Common myeloid progenitor, CD34-positive (primary cell): ENCODE measurements around the gene SPATA9.
A peak's percentile ranks its signal among the peaks of the same experiment; 100 is the strongest.

Source experiments
- CTCF ChIA-PET: fragments of 350-600 bp; sonication (Branson Sonifier 250); formaldehyde crosslinking; loops from one replicate; lab custom pipeline; 2021; ENCODE audit warnings: antibody characterized with exemption; lab: Charles Lee
- POLR2A ChIA-PET: fragments of 350-600 bp; sonication (Branson Sonifier 250); formaldehyde crosslinking; loops from one replicate; lab custom pipeline; 2021; ENCODE audit warnings: antibody characterized with exemption; lab: Charles Lee
- DNase-seq, 3 donors: peaks; one replicate each; pipeline versions ENCODE4 v3.0.0 to v3.0.0-alpha.2; 2013
- H3K27ac ChIP-seq, 2 experiments: 1 replicate in 1 of 2; 2 replicates in 1 of 2; pipeline ENCODE4 v1.7.0; 2013; ENCODE audit warnings: inconsistent platforms in 2 of 2, low read length in 2 of 2, mild to moderate bottlenecking in 2 of 2, low read depth in 1 of 2, moderate library complexity in 1 of 2; ENCODE audit not compliant: severe bottlenecking in 2 of 2, insufficient read depth in 1 of 2, poor library complexity in 1 of 2
- H3K27me3 ChIP-seq, 5 experiments: replicated peaks in 2 of 5; 1 replicate in 3 of 5; 2 replicates in 2 of 5; pipeline versions ENCODE4 v1.6.1 to v1.7.0; 2013; ENCODE audit warnings: low read length in 4 of 5, mild to moderate bottlenecking in 2 of 5, moderate library complexity in 2 of 5, inconsistent platforms in 1 of 5; ENCODE audit not compliant: insufficient read depth in 5 of 5, control insufficient read depth in 4 of 5
- H3K36me3 ChIP-seq, 4 experiments: 1 replicate in 2 of 4; 2 replicates in 2 of 4; pipeline versions ENCODE4 v1.6.1 to v1.7.0; 2013; ENCODE audit warnings: low read length in 3 of 4, control low read depth in 1 of 4, mild to moderate bottlenecking in 1 of 4; ENCODE audit not compliant: control insufficient read depth in 4 of 4, insufficient read depth in 4 of 4
- H3K4me1 ChIP-seq, 4 experiments: 1 replicate in 3 of 4; 2 replicates in 1 of 4; pipeline versions ENCODE4 v1.6.1 to v1.7.1; 2013; ENCODE audit warnings: low read length in 3 of 4, mild to moderate bottlenecking in 3 of 4, control low read depth in 1 of 4, inconsistent platforms in 1 of 4, moderate library complexity in 1 of 4; ENCODE audit not compliant: control insufficient read depth in 4 of 4, insufficient read depth in 4 of 4; ENCODE audit errors: control extremely low read depth in 1 of 4
- H3K4me3 ChIP-seq, 7 experiments: 1 replicate in 4 of 7; 2 replicates in 3 of 7; pipeline versions ENCODE4 v1.5.1 to v1.7.0; 2013; ENCODE audit warnings: mild to moderate bottlenecking in 7 of 7, low read length in 6 of 7, moderate library complexity in 6 of 7, inconsistent platforms in 2 of 7, low read depth in 2 of 7, control low read depth in 1 of 7; ENCODE audit not compliant: insufficient read depth in 4 of 7, control insufficient read depth in 1 of 7; ENCODE audit errors: extremely low read depth in 1 of 7
- H3K9me3 ChIP-seq, 5 experiments: 1 replicate in 4 of 5; 2 replicates in 1 of 5; pipeline versions ENCODE4 v1.6.1 to v1.7.1; 2013; ENCODE audit warnings: low read length in 4 of 5, mild to moderate bottlenecking in 2 of 5, inconsistent platforms in 1 of 5, low read depth in 1 of 5, moderate library complexity in 1 of 5; ENCODE audit not compliant: control insufficient read depth in 4 of 5, insufficient read depth in 2 of 5; ENCODE audit errors: control extremely low read depth in 1 of 5
- whole genome bisulfite sequencing: methylation state at CpG from one replicate; pipeline ENCODE4 v1.1.5; 2013; ENCODE audit not compliant: insufficient coverage; 5-methylcytosine and 5-hydroxymethylcytosine counted together

Gene SPATA9

DNA sequence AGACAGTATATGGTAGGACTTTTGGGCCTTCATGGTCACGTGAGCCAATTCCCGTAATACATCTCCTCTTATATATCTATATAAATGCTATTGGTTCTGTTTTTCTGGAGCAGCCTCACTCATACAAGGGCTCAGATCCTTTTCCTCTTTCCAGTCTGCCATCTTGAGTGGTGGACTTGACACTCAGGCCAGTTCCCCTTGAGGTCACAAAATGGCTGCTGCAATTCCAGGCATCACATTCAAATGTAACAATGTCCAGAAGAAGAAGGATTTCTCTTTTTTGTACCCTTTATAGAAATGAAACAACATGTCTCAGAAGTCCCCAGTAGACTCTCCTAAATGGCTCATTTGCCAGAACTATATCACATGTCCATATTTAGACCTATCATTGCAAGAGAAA lies 58.4 kb downstream of the SPATA9 start:
- Histone ChIP-seq H3K9me3 (no peaks in the 10 kb centered on the region), H3K27me3 (peaks cover 0 to 2% (median 0%) of the 10 kb centered on the region in 5 experiments), H3K36me3 (no peaks in the 10 kb centered on the region), H3K27ac (no peak overlapping the region), H3K4me3 (no peak overlapping the region), H3K4me1 (peaks cover 11 to 37% (median 36%) of the 10 kb centered on the region in 4 experiments)
- CTCF ChIA-PET: interaction anchor here (1.0 kb wide), 1 partner anchor 17 kb away, joined by 3 read pairs; no protein-coding TSS in a partner anchor
- no CpG with 5 or more reads among the region's 2 CpGs for WGBS
- POLR2A ChIA-PET: no interaction called here
- no peak for DNase-seq

DNA sequence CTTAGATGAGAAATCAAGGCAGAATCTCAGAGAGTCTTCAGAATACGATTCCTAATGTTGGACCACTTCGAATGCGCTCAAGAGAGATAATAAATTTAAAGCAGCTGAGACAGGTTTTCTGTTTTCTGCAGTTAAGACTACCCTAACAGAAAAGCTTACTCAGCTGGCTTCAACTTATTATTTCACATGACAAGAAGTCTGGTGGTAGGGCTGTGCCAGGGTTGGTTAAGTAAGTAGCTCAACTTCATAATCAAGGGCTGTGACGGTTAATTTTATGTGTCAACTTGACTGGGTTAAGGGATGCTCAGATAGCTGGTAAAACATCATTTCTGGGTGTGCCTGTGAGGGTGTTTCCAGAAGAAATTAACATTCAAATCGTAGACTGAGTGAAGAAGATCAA lies 59.1 kb downstream of the SPATA9 start:
- H3K27ac ChIP-seq: no peak overlapping the region
- no peaks in the 10 kb centered on the region for H3K36me3 ChIP-seq
- ChIA-PET CTCF (interaction anchor here (1.0 to 2.9 kb wide), 4 partner anchors 8 to 21 kb away, joined by 3 to 16 read pairs (median 10); no protein-coding TSS in a partner anchor), POLR2A (no interaction called here)
- no peaks in the 10 kb centered on the region for H3K9me3 ChIP-seq
- H3K27me3 ChIP-seq: peaks cover 0 to 3% (median 0%) of the 10 kb centered on the region in 5 experiments
- H3K4me3 ChIP-seq: no peak overlapping the region
- no peak for DNase-seq
- H3K4me1 ChIP-seq: peaks cover 11 to 44% (median 37%) of the 10 kb centered on the region in 4 experiments
- WGBS: 100% methylated on average over 3 of the region's 5 CpGs

DNA sequence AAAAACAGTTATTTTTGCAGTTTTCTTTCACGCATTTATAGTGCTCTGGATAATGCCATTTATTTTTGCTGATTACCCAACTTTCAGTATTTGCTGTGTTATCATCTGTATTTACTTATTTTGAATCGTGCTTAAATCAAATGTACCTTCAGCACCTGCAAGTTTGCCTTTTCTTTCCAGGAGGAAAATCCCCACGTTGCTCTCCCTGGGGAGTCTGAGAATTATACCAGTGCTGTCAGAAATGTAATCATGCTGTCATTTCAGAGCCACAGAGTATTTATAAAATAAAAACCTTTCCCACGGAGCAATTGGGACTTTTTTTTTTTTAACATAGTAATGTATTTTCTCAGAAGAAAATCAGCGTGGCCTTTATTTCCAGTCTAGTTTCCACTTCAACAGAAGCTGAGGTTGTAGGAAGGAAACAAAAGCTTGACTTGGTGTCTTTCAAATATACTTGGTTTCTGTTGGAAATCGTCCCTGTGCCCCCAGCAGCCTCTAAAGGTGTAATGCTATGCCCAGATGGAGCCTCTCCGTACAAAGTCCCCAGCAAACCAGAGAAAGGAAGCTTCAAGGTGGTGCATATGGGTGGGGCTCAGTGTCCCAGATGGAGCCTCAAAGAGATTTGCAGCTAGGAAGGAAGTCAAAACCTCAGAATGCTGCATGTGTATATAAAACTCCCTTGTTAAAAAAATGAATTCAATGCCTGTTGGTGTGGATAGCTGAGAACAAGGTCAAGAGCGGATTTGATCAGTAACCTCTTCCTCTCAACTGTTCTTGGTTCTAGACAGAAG lies 60.8 kb downstream of the SPATA9 start:
- H3K27ac ChIP-seq: no peak overlapping the region
- POLR2A ChIA-PET: no interaction called here
- H3K4me3 ChIP-seq: peak overlapping the region in 5 of 7 experiments; percentile 28 to 77 (median 38)
- H3K36me3 ChIP-seq: no peaks in the 10 kb centered on the region
- H3K4me1 ChIP-seq: peaks cover 11 to 45% (median 37%) of the 10 kb centered on the region in 4 experiments
- DNase-seq: peak in 2 of 3 donors; percentile 87 to 91
- no peaks in the 10 kb centered on the region for H3K9me3 ChIP-seq
- peaks cover 0 to 3% (median 0%) of the 10 kb centered on the region in 5 experiments for H3K27me3 ChIP-seq
- CTCF ChIA-PET: interaction anchor here (0.7 to 2.9 kb wide), 11 partner anchors 9 to 236 kb away, joined by 3 to 16 read pairs (median 4); partner anchors contain the start of gene RFESD
- WGBS: 20% methylated on average over 5 of the region's 8 CpGs

DNA sequence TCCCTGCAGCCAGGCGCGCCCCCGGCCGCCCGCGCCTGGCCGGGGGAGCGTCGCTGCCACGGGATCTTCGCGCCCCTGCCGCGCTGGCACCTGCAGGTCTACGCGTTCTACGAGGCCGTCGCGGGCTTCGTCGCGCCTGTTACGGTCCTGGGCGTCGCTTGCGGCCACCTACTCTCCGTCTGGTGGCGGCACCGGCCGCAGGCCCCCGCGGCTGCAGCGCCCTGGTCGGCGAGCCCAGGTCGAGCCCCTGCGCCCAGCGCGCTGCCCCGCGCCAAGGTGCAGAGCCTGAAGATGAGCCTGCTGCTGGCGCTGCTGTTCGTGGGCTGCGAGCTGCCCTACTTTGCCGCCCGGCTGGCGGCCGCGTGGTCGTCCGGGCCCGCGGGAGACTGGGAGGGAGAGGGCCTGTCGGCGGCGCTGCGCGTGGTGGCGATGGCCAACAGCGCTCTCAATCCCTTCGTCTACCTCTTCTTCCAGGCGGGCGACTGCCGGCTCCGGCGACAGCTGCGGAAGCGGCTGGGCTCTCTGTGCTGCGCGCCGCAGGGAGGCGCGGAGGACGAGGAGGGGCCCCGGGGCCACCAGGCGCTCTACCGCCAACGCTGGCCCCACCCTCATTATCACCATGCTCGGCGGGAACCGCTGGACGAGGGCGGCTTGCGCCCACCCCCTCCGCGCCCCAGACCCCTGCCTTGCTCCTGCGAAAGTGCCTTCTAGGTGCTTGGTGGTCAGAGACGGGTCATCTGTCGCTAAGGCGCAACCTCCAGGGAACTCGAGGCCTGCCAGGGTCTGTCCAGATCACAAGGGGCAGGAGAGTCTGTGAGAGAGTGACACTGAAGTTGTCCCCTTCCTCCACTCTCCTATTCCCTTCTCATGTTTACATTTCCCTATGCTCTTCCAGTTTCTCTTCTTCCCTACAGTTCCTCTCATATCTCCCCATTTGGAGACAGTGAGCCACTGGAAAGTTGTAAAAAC lies 61.6 kb downstream of the SPATA9 start:
- peak in 2 of 3 donors; percentile 53 to 69 for DNase-seq
- H3K27ac ChIP-seq: no peak overlapping the region
- CTCF ChIA-PET: interaction anchor here (2.9 kb wide), 1 partner anchor 23 kb away, joined by 16 read pairs; no protein-coding TSS in a partner anchor
- peaks cover 0 to 3% (median 0%) of the 10 kb centered on the region in 5 experiments for H3K27me3 ChIP-seq
- WGBS: 3% methylated on average over 57 of the region's 92 CpGs
- peaks cover 11 to 45% (median 37%) of the 10 kb centered on the region in 4 experiments for H3K4me1 ChIP-seq
- peak overlapping the region; percentile 2 to 77 (median 60) for H3K4me3 ChIP-seq
- H3K9me3 ChIP-seq: no peaks in the 10 kb centered on the region
- no peaks in the 10 kb centered on the region for H3K36me3 ChIP-seq
- POLR2A ChIA-PET: interaction anchor here (0.8 kb wide), 1 partner anchor 77 kb away, joined by 3 read pairs; no protein-coding TSS in a partner anchor

DNA sequence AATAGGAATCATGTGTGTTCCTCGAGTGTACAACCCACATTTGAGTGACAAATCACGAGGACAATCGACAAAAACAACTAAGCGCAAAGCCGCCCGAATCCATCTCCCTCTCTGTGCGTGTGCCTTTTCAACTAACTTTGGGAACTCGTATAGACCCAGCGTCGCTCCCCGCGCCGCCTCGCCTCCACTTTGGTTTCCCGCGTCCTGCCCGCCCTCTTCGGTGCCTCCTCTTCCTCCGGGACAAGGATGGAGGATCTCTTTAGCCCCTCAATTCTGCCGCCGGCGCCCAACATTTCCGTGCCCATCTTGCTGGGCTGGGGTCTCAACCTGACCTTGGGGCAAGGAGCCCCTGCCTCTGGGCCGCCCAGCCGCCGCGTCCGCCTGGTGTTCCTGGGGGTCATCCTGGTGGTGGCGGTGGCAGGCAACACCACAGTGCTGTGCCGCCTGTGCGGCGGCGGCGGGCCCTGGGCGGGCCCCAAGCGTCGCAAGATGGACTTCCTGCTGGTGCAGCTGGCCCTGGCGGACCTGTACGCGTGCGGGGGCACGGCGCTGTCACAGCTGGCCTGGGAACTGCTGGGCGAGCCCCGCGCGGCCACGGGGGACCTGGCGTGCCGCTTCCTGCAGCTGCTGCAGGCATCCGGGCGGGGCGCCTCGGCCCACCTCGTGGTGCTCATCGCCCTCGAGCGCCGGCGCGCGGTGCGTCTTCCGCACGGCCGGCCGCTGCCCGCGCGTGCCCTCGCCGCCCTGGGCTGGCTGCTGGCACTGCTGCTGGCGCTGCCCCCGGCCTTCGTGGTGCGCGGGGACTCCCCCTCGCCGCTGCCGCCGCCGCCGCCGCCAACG lies 62.5 kb downstream of the SPATA9 start, which contains the start of gene GPR150:
GPR150 (plus strand) TSS at position 58 of the 840 bp plus-strand sequence; CDS start at position 247, 189 bp downstream.
- no peak within 1 kb of the TSS for H3K27ac ChIP-seq
- H3K27me3 ChIP-seq: peaks cover 0 to 3% (median 0%) of the 10 kb centered on the region in 5 experiments
- CTCF ChIA-PET: no interaction called here
- DNase-seq: peak; percentile 61 to 96 (median 92)
- POLR2A ChIA-PET: interaction anchor here (0.6 to 1.3 kb wide), 3 partner anchors 27 to 78 kb away, joined by 3 to 4 read pairs (median 4); partner anchors contain the start of genes ARSK, RFESD and SKIC3
- H3K9me3 ChIP-seq: no peaks in the 10 kb centered on the region
- H3K4me3 ChIP-seq: peak within 1 kb of the TSS; percentile 41 to 77 (median 60)
- peaks cover 11 to 45% (median 37%) of the 10 kb centered on the region in 4 experiments for H3K4me1 ChIP-seq
- no peaks in the 10 kb centered on the region for H3K36me3 ChIP-seq
- 0% methylated on average over 82 of the region's 85 CpGs for WGBS
